NCI-H2171 treated with DMSO at 0.1 percent for 48 hours (cell line): Measurements from ENCODE around the gene SETBP1.

Experiments used
- DNase-seq: peaks from one replicate; lab custom pipeline; 2025; lab: John Stamatoyannopoulos, UW

SETBP1 gene

GRCh38 chr18:44871771-44872170 is 191.1 kb downstream of the SETBP1 start:
- no peak for DNase-seq

DNA sequence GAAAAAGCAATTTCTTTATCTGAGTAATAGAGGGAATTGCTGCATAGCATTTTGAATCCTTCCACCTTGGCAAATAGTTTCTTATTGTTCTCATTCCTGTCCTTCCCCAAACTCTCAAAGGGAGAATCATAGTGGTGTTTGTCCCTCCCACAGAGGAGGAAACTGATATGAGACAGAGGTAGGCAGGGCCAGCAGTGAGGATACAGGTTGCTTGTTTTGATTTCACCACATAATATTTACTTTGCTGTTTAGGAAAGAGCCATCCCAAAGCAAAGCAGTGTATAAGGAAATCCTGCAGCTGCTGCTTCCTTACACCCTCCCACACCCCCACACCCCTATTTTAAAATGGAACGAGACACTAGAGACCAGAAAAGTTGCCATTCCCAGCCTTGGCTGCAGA is 195.3 kb downstream of the SETBP1 start:
- no peak for DNase-seq

GRCh38 chr18:44876755-44877154 is 196.1 kb downstream of the SETBP1 start:
- no peak for DNase-seq

DNA sequence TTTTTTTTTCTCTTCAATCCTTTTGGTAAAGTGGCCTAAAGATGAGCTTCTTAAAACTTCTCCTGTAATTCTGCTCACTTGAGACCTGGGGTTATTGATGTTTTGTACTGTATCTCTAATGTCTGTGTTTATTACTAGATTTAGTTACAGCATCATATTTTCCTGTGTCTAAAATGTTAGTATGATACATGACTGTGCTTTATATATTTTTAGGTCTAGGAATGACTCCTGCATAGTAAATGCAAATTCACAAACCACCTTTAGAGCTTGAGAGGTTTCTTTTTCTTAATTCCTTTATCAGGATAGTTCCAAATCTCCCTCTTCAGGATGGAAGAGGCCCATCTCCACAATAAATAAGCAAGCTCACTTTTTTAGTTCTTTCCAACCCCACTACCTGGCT is 197.6 kb downstream of the SETBP1 start:
- no peak for DNase-seq

DNA sequence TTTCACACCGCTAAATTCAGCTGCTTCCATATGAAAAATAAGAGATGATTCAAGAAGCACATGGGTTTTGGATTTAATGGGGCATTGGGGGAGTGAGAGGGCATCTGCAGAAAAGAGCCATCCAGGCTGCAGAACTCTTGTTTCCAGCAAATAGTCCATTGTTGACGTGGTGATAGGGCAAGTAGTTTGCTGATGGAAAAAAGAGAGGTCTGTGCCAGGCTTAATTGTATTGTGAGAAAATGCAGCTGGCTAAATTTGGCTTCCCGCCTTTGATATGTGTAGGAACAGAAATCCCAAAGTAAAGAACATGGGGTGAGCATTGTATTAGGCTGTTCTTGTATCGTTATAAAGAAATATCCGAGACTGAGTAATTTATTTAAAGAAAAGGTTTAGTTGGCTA is 199.5 kb downstream of the SETBP1 start:
- DNase-seq, result no peak

GRCh38 chr18:44881461-44882162 is 200.9 kb downstream of the SETBP1 start:
- DNase-seq, result no peak

DNA sequence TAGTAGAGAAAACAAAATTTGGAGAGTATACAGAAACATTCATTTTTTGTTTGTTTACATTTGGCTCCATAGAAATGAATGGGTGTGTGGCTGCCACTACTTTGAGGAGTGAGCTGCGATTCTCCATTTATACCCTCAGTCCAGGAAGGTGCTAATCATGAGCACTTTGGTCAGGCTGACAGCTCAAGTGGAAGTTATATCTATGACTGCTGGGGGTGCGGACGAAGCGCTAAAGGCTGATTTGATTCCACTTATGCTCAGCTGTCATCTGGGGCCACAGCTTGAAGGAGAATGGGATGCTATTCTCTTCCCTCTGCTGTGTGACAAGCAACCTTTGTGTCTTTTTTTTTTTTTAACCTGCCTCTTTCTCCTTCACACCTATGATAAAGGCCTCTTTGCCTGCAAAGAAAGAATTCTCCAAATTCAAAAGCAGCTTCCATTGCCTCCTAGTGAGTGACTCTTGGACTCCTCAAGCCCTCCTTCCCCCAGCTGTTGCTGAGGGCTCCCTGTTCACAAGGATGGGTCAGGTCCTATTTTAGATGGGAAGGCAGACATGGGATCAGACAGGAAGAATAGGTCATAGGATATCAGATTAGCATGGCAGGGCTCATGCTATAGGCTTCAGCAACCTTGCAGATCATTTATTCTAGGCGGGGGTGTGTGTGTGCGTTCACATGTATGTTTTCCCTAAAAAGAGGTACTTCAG is 201.6 kb downstream of the SETBP1 start:
- peak; percentile 16 for DNase-seq

DNA sequence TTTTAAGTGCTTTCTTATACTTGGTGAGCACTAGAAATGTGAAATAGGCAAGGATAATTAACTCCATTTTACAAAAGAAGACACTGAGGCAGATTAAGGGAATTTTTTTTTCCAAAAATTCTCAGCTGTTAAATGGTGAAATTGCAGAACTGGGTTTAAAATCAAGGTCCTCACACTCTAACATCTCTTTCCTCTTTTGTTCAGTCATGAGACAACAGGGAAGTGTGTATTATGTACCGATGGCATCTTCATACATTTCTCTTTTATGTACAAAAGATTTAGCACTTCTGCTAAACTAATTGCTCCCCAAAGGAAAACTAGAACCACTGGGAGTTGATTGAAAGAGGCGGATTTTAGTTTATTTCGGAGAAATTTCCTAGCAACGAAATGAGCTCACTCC is 203.0 kb downstream of the SETBP1 start:
- no peak for DNase-seq

DNA sequence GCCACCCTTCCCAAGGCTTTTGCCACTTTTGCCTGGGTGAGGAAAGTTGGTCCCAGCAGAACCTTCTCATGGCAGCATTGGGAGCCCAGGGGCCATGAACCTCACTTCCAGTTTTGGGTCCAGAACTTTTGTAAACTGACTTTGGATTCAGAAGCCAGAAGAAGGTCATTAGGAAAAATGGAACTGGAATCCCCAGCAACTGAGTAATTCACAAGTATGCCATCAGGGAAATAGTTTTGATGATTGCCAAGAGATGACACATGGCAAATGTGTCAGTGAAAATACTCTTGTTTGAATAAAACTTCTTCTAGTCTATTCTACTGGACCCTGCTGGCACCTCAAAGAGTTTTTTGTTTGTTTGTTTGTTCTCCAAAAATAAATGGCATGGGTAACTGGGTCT is 203.7 kb downstream of the SETBP1 start:
- no peak for DNase-seq

DNA sequence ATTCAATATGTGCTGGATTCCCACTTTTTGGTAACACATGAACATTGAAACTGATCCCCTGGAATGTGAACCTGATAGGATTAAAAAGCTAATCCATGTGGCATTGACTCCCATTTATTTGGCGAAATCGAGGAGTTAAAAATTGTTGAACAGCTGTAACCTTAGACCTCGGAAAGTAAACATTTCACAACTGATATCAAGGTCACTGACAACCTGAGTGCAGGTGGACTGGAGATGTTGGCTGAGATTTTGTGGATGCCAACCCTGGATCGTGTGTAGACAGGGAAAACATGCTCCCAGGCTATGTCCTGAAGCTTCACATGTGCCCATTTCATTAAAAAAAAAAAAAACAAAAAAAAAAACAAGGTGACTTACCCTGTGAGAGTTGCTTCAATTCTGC is 204.8 kb downstream of the SETBP1 start:
- DNase-seq, result peak; percentile 48

- peak; percentile 51 for DNase-seq
These were observed 206.5 kb downstream of the SETBP1 start for GRCh38 chr18:44887227-44887631.

DNA sequence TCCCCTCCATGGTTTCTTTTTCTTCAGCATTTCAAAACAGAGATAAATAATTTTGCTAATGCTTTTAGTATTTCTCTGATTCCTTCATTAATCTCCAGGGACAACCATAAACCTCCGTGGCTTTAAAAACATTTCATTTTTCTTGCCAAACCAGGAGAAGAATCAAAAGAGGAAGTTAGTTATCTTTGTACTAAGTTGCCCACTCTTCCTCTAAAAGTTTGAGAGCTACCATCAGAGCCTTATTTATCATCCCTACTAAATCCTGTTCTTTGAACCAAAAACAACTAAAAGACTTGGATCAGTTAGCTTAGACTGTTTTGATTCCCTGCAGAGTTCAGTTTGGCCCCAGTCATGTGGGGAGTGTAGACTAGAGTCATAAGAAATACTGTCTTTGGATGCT is 208.4 kb downstream of the SETBP1 start:
- DNase-seq, result no peak

DNA sequence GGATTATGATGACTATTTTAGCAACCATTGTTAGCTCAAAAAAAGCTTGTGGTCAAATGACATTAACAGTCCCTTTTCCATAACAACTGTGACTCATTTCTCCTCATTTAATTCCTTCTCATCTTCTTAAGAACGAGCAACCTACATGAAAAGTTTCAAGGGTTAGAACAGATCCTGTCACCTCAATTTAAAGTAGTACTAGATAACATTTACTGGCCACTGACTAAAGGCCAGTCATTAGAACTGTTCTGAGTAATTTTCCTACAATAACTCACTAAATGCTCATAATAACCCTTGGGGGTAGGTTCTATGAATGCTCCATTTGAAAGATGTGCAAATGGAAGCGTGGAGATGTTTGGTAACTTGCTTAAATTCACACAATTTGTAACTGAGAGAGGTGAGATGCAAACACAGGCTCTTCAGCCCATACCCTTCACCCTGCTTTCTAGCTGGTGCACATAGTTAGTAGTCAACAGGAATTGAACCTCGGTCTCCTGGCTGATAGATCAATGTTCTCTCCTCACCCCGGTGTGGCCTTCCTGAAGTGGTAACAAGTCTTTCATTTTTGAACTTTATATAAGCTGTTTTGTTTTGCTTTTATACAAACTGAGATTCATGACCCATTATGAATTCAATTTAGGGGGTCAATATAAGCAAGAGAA is 212.5 kb downstream of the SETBP1 start:
- no peak for DNase-seq

DNA sequence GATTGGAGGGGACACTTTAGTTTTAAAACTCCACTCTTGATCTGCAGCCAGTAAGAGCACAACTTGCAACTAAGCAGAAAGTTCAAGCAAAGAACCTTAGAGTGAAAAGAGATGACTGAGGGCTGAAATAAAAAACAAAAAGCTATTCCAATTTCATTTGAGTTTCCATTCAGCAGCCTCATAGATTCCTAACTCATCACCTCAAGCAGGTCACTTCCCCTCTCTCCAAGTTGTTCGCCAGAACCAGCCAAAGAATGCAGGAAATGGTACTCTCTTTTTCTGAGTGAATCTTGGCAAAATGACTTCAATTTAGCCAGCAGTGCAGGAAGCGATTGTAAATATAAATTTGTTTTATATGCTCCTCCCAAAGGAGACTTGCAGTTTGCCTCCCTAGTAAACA is 213.3 kb downstream of the SETBP1 start:
- DNase-seq, result no peak

- DNase-seq, result no peak
These were observed 214.6 kb downstream of the SETBP1 start for GRCh38 chr18:44895176-44895798.

GRCh38 chr18:44896846-44897245 is 216.2 kb downstream of the SETBP1 start:
- DNase-seq, result peak; percentile 93

GRCh38 chr18:44897411-44897810 is 216.7 kb downstream of the SETBP1 start:
- peak; percentile 97 for DNase-seq

- no peak for DNase-seq
These were observed 217.1 kb downstream of the SETBP1 start for GRCh38 chr18:44897816-44898215.

GRCh38 chr18:44898498-44898897 is 217.8 kb downstream of the SETBP1 start:
- no peak for DNase-seq

DNA sequence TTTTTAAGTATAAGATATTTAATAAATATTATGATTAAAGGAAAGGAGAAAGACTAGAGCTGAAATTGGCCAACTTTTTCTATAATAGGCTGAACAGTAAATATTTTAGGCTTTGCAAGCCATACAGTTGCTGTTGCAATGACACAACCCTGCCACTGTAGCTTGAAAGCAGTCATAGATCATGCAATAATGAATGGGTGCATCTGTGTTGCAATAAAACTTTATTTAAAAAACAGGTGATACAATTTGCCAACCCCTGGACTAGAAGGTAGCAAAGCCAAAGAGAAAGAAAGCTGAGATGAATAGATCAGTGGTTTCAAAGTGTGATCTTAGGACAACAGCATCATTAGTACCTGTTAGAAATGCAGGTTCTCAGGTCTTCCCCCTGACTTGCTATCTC is 219.1 kb downstream of the SETBP1 start:
- no peak for DNase-seq

DNA sequence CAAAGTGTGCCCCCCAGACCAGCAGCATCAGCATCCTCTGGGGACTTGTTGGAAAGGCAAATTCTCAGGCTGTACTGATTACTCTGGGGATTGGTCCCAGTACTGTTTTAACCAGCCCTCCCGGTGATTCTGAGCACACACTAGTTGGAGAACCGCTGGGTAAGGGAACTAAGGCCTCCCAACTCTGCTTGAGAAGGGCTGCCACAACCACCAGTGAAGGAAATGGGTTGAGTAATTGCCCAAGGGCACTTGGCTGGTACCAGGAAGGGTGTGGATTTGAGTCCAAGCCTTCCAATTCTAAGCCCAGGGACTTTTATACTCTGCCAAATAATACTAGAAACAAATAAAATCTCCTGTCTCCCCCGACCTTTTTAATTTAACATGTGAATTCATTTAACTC is 219.9 kb downstream of the SETBP1 start:
- no peak for DNase-seq

- no peak for DNase-seq
These were observed 220.6 kb downstream of the SETBP1 start for GRCh38 chr18:44901283-44901682.

DNA sequence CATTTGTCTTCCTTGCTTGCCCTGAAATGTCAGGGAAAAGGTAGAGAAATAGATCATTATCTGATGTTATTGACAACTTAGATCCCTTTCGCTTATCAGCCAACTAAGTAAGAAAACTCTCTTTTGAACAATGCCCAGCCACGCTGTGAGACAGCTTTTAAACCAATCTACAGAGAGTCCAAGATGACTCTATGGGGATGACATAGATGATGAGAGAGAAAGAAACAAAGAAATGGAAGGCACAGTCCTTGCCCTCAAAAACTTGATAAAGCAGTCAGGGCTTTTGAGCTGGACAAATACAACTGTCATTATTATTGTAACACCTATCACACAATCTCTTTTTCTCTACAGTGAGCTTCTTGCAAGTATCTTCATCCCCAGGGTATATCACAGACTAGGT is 222.6 kb downstream of the SETBP1 start:
- no peak for DNase-seq
